ENCODE data around the gene RNF223. TPM values are rescaled to one million over a fixed set of nuclear protein-coding genes. Genes with fewer than 3 reads are reported as not detected.

Gene RNF223
- total RNA-seq, 1 donor from 2014 or later, result not detected

GRCh38 chr1:1047407-1047806, 26.7 kb downstream of the RNF223 start:
- no peak for DNase-seq (ENCODE audit: low spot score)

GRCh38 chr1:1046767-1047166, 27.3 kb downstream of the RNF223 start:
- no peak for DNase-seq (ENCODE audit: low spot score)

GRCh38 chr1:1046243-1046642, 27.9 kb downstream of the RNF223 start:
- no peak for DNase-seq (ENCODE audit: low spot score)

- DNase-seq (ENCODE audit: low spot score), result no peak
These were observed 29.0 kb downstream of the RNF223 start for GRCh38 chr1:1045129-1045528.

GRCh38 chr1:1044455-1045078, 29.5 kb downstream of the RNF223 start:
- DNase-seq (ENCODE audit: low spot score), result no peak

- DNase-seq (ENCODE audit: low spot score), result no peak
These were observed 30.2 kb downstream of the RNF223 start for GRCh38 chr1:1043921-1044320.

- DNase-seq (ENCODE audit: low spot score), result no peak
These were observed 30.7 kb downstream of the RNF223 start for GRCh38 chr1:1043411-1043810.

- no peak for DNase-seq (ENCODE audit: low spot score)
These were observed 31.3 kb downstream of the RNF223 start for GRCh38 chr1:1042835-1043234.

GRCh38 chr1:1041873-1042272, 32.2 kb downstream of the RNF223 start:
- DNase-seq (ENCODE audit: low spot score), result no peak

GRCh38 chr1:1041092-1041523, 33.0 kb downstream of the RNF223 start:
- no peak for DNase-seq (ENCODE audit: low spot score)

GRCh38 chr1:1040004-1040991, 33.8 kb downstream of the RNF223 start:
- DNase-seq (ENCODE audit: low spot score), result no peak

GRCh38 chr1:1039145-1039910, 34.8 kb downstream of the RNF223 start:
- DNase-seq (ENCODE audit: low spot score), result no peak

- no peak for DNase-seq (ENCODE audit: low spot score)
These were observed 35.4 kb downstream of the RNF223 start for GRCh38 chr1:1038694-1039093.

GRCh38 chr1:1037366-1038327, 36.5 kb downstream of the RNF223 start:
- no peak for DNase-seq (ENCODE audit: low spot score)

GRCh38 chr1:1035291-1035943, 38.7 kb downstream of the RNF223 start:
- no peak for DNase-seq (ENCODE audit: low spot score)

GRCh38 chr1:1034439-1034781, 39.7 kb downstream of the RNF223 start:
- DNase-seq (ENCODE audit: low spot score), result no peak

- no peak for DNase-seq (ENCODE audit: low spot score)
These were observed 40.2 kb downstream of the RNF223 start for GRCh38 chr1:1033731-1034438.

GRCh38 chr1:1033009-1033587, 41.0 kb downstream of the RNF223 start:
- DNase-seq (ENCODE audit: low spot score), result no peak

- DNase-seq (ENCODE audit: low spot score), result no peak
These were observed 41.7 kb downstream of the RNF223 start for GRCh38 chr1:1032424-1032823.

Data from mesenteric fat pad (tissue), 1 donor.